IMR-90 (cell line): Measurements from ENCODE around the gene GATAD2A. TPM values are rescaled to one million over a fixed set of nuclear protein-coding genes. Genes with fewer than 3 reads are reported as not detected.
A peak's percentile ranks its signal among the peaks of the same experiment; 100 is the strongest.

Source experiments
- ATAC-seq: fragments of 200-7000 bp; cut with Tn5 transposase; 2 replicates; pipeline ENCODE4 v1.9.1; 2020; ENCODE audit warnings: low read depth, mild to moderate bottlenecking, moderate library complexity
- BruUV-seq: library from RNA; stranded (reverse); fragments of 400-500 nt; replicated peaks from 2 replicates; lab custom pipeline; 2021; lab: Mats Ljungman, UMichigan
- CTCF ChIA-PET: fragments of 300-600 bp; formaldehyde crosslinking; extraction: SDS; loops from one replicate; lab custom pipeline; 2021; ENCODE audit warnings: antibody characterized with exemption; lab: Yijun Ruan, JAX
- POLR2A ChIA-PET: fragments of 300-600 bp; sonication (Branson Sonifier 250); formaldehyde crosslinking; loops from one replicate; lab custom pipeline; 2022; ENCODE audit warnings: antibody characterized with exemption; ENCODE audit not compliant: unreplicated experiment; lab: Charles Lee
- DNase-seq: peaks from one replicate; pipeline ENCODE4 v3.0.0; 2013
- H2AFZ ChIP-seq: replicated peaks from 2 replicates; pipeline ENCODE3; 2013; ENCODE audit warnings: low read length, mild to moderate bottlenecking; ENCODE audit not compliant: poor library complexity
- H2AK5ac ChIP-seq: 2 replicates; pipeline ENCODE4 v1.6.1; 2013; ENCODE audit warnings: low read depth, low read length, inconsistent platforms
- H2AK9ac ChIP-seq: replicated peaks from 2 replicates; pipeline ENCODE3; 2013; ENCODE audit warnings: mild to moderate bottlenecking, low read depth, low read length, moderate library complexity; ENCODE audit not compliant: poor library complexity
- H2BK120ac ChIP-seq: 2 replicates; pipeline ENCODE4 v1.6.1; 2013; ENCODE audit warnings: low read depth, low read length, inconsistent platforms
- H2BK15ac ChIP-seq: 3 replicates; pipeline ENCODE4 v1.6.1; 2013; ENCODE audit warnings: low read depth, low read length, inconsistent platforms
- H2BK20ac ChIP-seq: 2 replicates; pipeline ENCODE4 v1.6.1; 2013; ENCODE audit warnings: low read depth, mild to moderate bottlenecking, inconsistent platforms, low read length, moderate library complexity
- H2BK5ac ChIP-seq: 2 replicates; pipeline ENCODE4 v1.6.1; 2013; ENCODE audit warnings: mild to moderate bottlenecking, low read depth, low read length, inconsistent platforms; ENCODE audit not compliant: poor library complexity, severe bottlenecking
- H3K14ac ChIP-seq: replicated peaks from 2 replicates; pipeline ENCODE4 v1.6.1; 2013; ENCODE audit warnings: low read depth, low read length, inconsistent platforms
- H3K18ac ChIP-seq: 2 replicates; pipeline ENCODE4 v1.6.1; 2013; ENCODE audit warnings: low read depth, low read length, control low read depth
- H3K23ac ChIP-seq: 2 replicates; pipeline ENCODE4 v1.6.1; 2013; ENCODE audit warnings: low read depth, low read length, inconsistent platforms
- H3K27ac ChIP-seq: 2 replicates; pipeline ENCODE4 v1.5.1; 2013; ENCODE audit warnings: mild to moderate bottlenecking, control low read depth, low read length; ENCODE audit not compliant: insufficient read depth
- H3K27me3 ChIP-seq: 2 replicates; pipeline ENCODE4 v1.6.1; 2013; ENCODE audit warnings: low read length; ENCODE audit not compliant: control insufficient read depth, insufficient read depth
- H3K36me3 ChIP-seq: 2 replicates; pipeline ENCODE4 v1.6.1; 2013; ENCODE audit warnings: low read length, mixed read lengths; ENCODE audit not compliant: control insufficient read depth, insufficient read depth
- H3K4ac ChIP-seq: 2 replicates; pipeline ENCODE4 v1.6.1; 2013; ENCODE audit warnings: low read depth, low read length, inconsistent platforms
- H3K4me1 ChIP-seq: 2 replicates; pipeline ENCODE4 v1.6.1; 2013; ENCODE audit warnings: low read length, mixed read lengths; ENCODE audit not compliant: control insufficient read depth, insufficient read depth
- H3K4me2 ChIP-seq: 2 replicates; pipeline ENCODE4 v1.6.1; 2013; ENCODE audit warnings: low read depth, mild to moderate bottlenecking, control low read depth, low read length, moderate library complexity
- H3K4me3 ChIP-seq: 2 replicates; pipeline ENCODE4 v1.5.1; 2013; ENCODE audit warnings: low read depth, mild to moderate bottlenecking, control low read depth, low read length, moderate library complexity; ENCODE audit not compliant: insufficient read depth
- H3K56ac ChIP-seq: 2 replicates; pipeline ENCODE4 v1.6.1; 2013; ENCODE audit warnings: low read length, inconsistent platforms; ENCODE audit not compliant: insufficient read depth; ENCODE audit errors: extremely low read depth
- H3K79me1 ChIP-seq, 2 experiments: 2 replicates each; pipeline ENCODE4 v1.6.1; 2013; ENCODE audit warnings: low read length in 2 of 2, inconsistent platforms in 1 of 2, low read depth in 1 of 2
- H3K9ac ChIP-seq: 2 replicates; pipeline ENCODE4 v1.6.1; 2013; ENCODE audit warnings: low read depth, low read length, control low read depth
- H3K9me1 ChIP-seq: 2 replicates; pipeline ENCODE4 v1.6.1; 2013; ENCODE audit warnings: low read length, inconsistent platforms; ENCODE audit not compliant: insufficient read depth
- H3K9me3 ChIP-seq: 2 replicates; pipeline ENCODE4 v1.6.1; 2013; ENCODE audit warnings: low read length; ENCODE audit not compliant: control insufficient read depth, insufficient read depth
- H4K20me1 ChIP-seq: 2 replicates; pipeline ENCODE4 v1.6.1; 2013; ENCODE audit warnings: low read length, inconsistent platforms; ENCODE audit not compliant: insufficient read depth
- H4K5ac ChIP-seq: 2 replicates; pipeline ENCODE4 v1.6.1; 2013; ENCODE audit warnings: mild to moderate bottlenecking, low read depth, low read length, control low read depth
- H4K8ac ChIP-seq, 2 experiments: 2 replicates each; pipeline ENCODE4 v1.6.1; 2013; ENCODE audit warnings: low read depth in 2 of 2, low read length in 2 of 2, control low read depth in 1 of 2, inconsistent platforms in 1 of 2
- H4K91ac ChIP-seq: 2 replicates; pipeline ENCODE4 v1.6.1; 2013; ENCODE audit warnings: low read depth, low read length, inconsistent platforms; ENCODE audit not compliant: insufficient read depth
- CHD1 ChIP-seq: IDR thresholded peaks from 2 replicates; pipeline ENCODE4 v1.6.1; 2012; ENCODE audit warnings: low read depth, low read length, improper control_type of control experiment
- FOS ChIP-seq: fragments of 150-350 bp; IDR thresholded peaks from 2 replicates; pipeline ENCODE4 v1.6.1; 2016; ENCODE audit warnings: low read depth, low read length
- MAZ ChIP-seq: IDR thresholded peaks from 2 replicates; pipeline ENCODE4 v1.6.1; 2012; ENCODE audit warnings: low read depth, mild to moderate bottlenecking, low read length, improper control_type of control experiment, moderate library complexity, borderline replicate concordance
- MXI1 ChIP-seq: IDR thresholded peaks from 2 replicates; pipeline ENCODE4 v1.6.1; 2012; ENCODE audit warnings: low read depth, mild to moderate bottlenecking, low read length, moderate library complexity, borderline replicate concordance
- NFE2L2 ChIP-seq: fragments of 150-350 bp; IDR thresholded peaks from 2 replicates; pipeline ENCODE4 v1.6.1; 2016; ENCODE audit warnings: low read depth, mild to moderate bottlenecking, low read length
- POLR2A ChIP-seq: IDR thresholded peaks from 2 replicates; pipeline ENCODE4 v1.6.1; 2012; ENCODE audit warnings: mild to moderate bottlenecking, low read depth, low read length
- RFX5 ChIP-seq: IDR thresholded peaks from 2 replicates; pipeline ENCODE4 v1.8.0; 2012; ENCODE audit warnings: low read depth, mild to moderate bottlenecking, low read length, moderate library complexity
- USF2 ChIP-seq: fragments of 150-350 bp; IDR thresholded peaks from 2 replicates; pipeline ENCODE4 v1.6.1; 2017; ENCODE audit warnings: mild to moderate bottlenecking, antibody characterized with exemption, low read length, low read depth
- WGBS, 2 experiments: methylation state at CpG; one replicate each; pipeline versions ENCODE4 v1.1.5 to v1.1.7; 2013; ENCODE audit warnings: missing lambda C conversion rate in 2 of 2; ENCODE audit not compliant: insufficient read length in 1 of 2; ENCODE audit errors: extremely low coverage in 2 of 2; 5-methylcytosine and 5-hydroxymethylcytosine counted together
- dilution Hi-C: fragments of 300-500 bp; cut with HindIII; formaldehyde crosslinking; loops from one replicate; pipeline ENCODE4 v1.14.3; 2018; ENCODE audit warnings: low sequenced_read_pairs; ENCODE audit not compliant: unreplicated experiment
- in situ Hi-C: fragments of 300-500 bp; cut with MboI; formaldehyde crosslinking; loops from 3 replicates; pipeline ENCODE4 v1.14.3; 2019; ENCODE audit warnings: low sequenced_read_pairs, inconsistent platforms, mixed read lengths
- intact Hi-C: fragments of 100-400 bp; cut with micrococcal nuclease; formaldehyde crosslinking; loops from 2 replicates; pipeline ENCODE4 v1.10.0; 2022
- polyA plus RNA-seq, 3 experiments: library from polyadenylated mRNA; depleted of rRNA; stranded (reverse); fragments of >200 nt; gene quantifications; 2 replicates each; pipeline ENCODE4 v1.2.3, GENCODE V29; 2012; ENCODE audit warnings: low replicate concordance in 1 of 3
- total RNA-seq: library from RNA; depleted of rRNA; stranded (reverse); fragments of >200 nt; gene quantifications from 2 replicates; pipeline ENCODE4 v1.2.3, GENCODE V29; 2012
- TF ChIP-seq, protein P1 (sequence below): conservative IDR thresholded peaks from 2 replicates; pipeline ENCODE4 v1.5.1; 2012; ENCODE audit warnings: mild to moderate bottlenecking, low read depth, low read length, improper control_type of control experiment
- TF ChIP-seq, protein P2 (sequence below): fragments of 150-350 bp; IDR thresholded peaks from 2 replicates; pipeline ENCODE4 v1.6.1; 2016; ENCODE audit warnings: low read depth, mild to moderate bottlenecking, low read length, moderate library complexity, borderline replicate concordance

The GATAD2A gene
- total and polyA plus RNA-seq, 2 of the 4 experiments (the other 2 are of a cell fraction), result 23.5 to 33.2 TPM

DNA sequence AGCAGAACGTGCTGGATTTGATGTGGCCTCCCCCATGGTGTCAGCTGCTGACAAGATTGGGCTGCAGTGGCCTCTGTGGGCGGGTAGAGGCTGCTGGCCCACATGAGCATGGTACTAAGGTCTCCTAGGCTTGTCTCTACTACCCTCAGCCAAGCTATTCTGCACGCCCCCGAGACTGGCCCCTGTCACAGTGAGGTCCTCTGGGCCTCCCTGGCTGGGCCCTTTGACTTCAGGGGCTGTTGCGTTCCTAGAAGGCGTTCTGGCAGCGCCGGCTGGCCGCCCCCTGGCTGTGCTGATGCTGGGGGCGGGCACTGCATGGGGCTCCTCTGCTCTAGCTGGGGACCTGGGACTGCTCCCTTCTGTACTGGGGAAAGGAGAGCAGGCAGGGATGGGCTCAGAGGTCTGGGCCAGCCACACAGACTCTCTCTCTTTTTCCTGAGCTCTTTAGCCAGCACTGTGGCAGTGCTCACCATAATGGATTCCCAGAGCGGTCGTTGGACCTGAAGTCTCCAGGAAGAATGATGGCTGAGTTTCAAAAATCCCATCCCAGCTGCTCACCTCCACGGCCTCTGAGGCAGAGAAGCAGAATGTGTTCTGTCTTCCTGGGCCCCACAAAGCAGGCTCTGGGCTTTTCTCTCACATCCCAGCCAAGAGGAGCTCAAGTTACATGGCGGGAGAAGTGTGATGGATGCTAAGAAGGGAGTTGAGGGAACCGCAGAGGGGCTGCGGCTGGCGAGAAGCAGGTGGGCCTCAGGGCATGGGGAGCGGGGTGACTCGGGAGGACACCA is 77.5 kb downstream of the GATAD2A start:
- H2BK15ac ChIP-seq, result no peak overlapping the region
- H3K9me3 ChIP-seq, result no peaks in the 10 kb centered on the region
- H3K27me3 ChIP-seq, result no peaks in the 10 kb centered on the region
- ChIA-PET CTCF (no interaction called here), POLR2A (interaction anchor here (0.6 kb wide), 1 partner anchor 79 kb away, joined by 5 read pairs; no protein-coding TSS in a partner anchor)
- H2AK9ac ChIP-seq, result no peak overlapping the region
- no peak overlapping the region for H2BK120ac ChIP-seq
- no peak overlapping the region for H3K4me3 ChIP-seq
- H3K14ac ChIP-seq, result no peak overlapping the region
- H4K8ac ChIP-seq, result peak overlapping the region in 1 of 2 experiments; percentile 13; a peak in 1 of 4 replicates
- no peak overlapping the region for H3K4ac ChIP-seq
- peak overlapping the region; percentile 31; the same call in 1 of the 2 replicates for H2AK5ac ChIP-seq
- DNase-seq (peak; percentile 61), ATAC-seq (0 out of 2 replicates have a peak, but pooled peaks have one; percentile 22)
- no peak overlapping the region for H3K4me2 ChIP-seq
- H2BK5ac ChIP-seq, result no peak overlapping the region
- no peak overlapping the region for H2BK20ac ChIP-seq
- no peak overlapping the region for H3K18ac ChIP-seq
- BruUV-seq, result no TSS peak
- H3K4me1 ChIP-seq, result peaks cover 26% of the 10 kb centered on the region
- TF ChIP-seq CHD1, result no peak
- TF ChIP-seq NFE2L2, result no peak
- no peak for TF ChIP-seq USF2
- TF ChIP-seq, protein P1, sequence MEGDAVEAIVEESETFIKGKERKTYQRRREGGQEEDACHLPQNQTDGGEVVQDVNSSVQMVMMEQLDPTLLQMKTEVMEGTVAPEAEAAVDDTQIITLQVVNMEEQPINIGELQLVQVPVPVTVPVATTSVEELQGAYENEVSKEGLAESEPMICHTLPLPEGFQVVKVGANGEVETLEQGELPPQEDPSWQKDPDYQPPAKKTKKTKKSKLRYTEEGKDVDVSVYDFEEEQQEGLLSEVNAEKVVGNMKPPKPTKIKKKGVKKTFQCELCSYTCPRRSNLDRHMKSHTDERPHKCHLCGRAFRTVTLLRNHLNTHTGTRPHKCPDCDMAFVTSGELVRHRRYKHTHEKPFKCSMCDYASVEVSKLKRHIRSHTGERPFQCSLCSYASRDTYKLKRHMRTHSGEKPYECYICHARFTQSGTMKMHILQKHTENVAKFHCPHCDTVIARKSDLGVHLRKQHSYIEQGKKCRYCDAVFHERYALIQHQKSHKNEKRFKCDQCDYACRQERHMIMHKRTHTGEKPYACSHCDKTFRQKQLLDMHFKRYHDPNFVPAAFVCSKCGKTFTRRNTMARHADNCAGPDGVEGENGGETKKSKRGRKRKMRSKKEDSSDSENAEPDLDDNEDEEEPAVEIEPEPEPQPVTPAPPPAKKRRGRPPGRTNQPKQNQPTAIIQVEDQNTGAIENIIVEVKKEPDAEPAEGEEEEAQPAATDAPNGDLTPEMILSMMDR, result no peak
- no peak for TF ChIP-seq FOS
- no peak for TF ChIP-seq MAZ
- TF ChIP-seq MXI1, result no peak
- no peak for TF ChIP-seq RFX5
- no peak for TF ChIP-seq POLR2A
- TF ChIP-seq, protein P2, sequence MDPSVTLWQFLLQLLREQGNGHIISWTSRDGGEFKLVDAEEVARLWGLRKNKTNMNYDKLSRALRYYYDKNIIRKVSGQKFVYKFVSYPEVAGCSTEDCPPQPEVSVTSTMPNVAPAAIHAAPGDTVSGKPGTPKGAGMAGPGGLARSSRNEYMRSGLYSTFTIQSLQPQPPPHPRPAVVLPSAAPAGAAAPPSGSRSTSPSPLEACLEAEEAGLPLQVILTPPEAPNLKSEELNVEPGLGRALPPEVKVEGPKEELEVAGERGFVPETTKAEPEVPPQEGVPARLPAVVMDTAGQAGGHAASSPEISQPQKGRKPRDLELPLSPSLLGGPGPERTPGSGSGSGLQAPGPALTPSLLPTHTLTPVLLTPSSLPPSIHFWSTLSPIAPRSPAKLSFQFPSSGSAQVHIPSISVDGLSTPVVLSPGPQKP, result no peak
- 55% methylated on average over 6 of the region's 19 CpGs; no CpG with 5 or more reads in 1 of the 2 experiments for WGBS, 2 experiments
- no peak overlapping the region for H3K56ac ChIP-seq
- H4K91ac ChIP-seq, result no peak overlapping the region
- H4K20me1 ChIP-seq, result peaks cover 20% of the 10 kb centered on the region
- in situ Hi-C loops (no loop called here), intact Hi-C loops (no loop called here), dilution Hi-C loops (no loop called here)
- H2AFZ ChIP-seq, result no peak overlapping the region
- 0 out of 2 replicates have a peak overlapping the region, but pooled peaks have one; percentile 20 for H3K27ac ChIP-seq
- peaks cover 18 to 88% of the 10 kb centered on the region in 2 experiments for H3K79me1 ChIP-seq
- peaks cover 16% of the 10 kb centered on the region for H3K9me1 ChIP-seq
- no peak overlapping the region for H3K23ac ChIP-seq
- no peak overlapping the region for H3K9ac ChIP-seq
- H4K5ac ChIP-seq, result no peak overlapping the region
- H3K36me3 ChIP-seq, result peaks cover 4% of the 10 kb centered on the region; the same call in 1 of the 2 replicates
